GM12873 (cell line): ENCODE data around the gene H3-3A.

ENCODE experiments used
- TF ChIP-seq, protein P1 (sequence below): IDR thresholded peaks from 2 replicates; pipeline ENCODE4 v1.5.1; 2012; ENCODE audit warnings: low read depth, mild to moderate bottlenecking, moderate library complexity, low read length, control low read depth; ENCODE audit not compliant: insufficient read depth; ENCODE audit errors: missing control alignments

Gene H3-3A

DNA sequence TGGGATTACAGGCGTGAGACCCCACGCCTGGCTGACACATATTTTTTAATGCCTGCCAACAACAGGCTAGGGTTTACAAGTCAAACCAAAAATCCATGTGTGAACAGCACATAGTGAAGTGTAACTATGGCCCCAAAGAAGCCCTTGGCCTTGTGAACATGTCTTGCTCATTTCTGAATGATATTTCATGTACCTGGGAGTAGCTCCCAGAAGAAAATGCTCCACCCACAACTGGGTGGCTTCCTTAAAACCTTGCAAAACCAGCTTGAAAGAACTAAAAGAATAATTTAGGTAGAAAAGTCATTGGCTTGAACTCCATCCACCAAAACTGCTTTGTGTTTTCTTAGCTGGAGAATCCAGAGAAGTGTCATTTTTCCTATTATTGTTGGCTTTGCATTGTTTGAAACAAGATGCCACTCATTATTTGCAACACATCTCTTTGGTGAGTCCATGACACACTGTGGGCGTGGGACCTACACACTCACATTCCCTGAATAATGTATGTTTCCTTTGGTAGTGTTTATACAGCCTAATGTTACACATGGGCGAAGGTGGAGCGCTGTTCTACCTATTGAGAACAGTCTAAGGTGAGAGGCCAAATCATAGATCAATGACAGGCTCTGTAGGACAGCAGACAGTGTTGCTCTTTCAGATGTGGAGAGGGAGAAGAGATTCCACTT, 34.8 kb upstream of the H3-3A start:
- TF ChIP-seq, protein P1, sequence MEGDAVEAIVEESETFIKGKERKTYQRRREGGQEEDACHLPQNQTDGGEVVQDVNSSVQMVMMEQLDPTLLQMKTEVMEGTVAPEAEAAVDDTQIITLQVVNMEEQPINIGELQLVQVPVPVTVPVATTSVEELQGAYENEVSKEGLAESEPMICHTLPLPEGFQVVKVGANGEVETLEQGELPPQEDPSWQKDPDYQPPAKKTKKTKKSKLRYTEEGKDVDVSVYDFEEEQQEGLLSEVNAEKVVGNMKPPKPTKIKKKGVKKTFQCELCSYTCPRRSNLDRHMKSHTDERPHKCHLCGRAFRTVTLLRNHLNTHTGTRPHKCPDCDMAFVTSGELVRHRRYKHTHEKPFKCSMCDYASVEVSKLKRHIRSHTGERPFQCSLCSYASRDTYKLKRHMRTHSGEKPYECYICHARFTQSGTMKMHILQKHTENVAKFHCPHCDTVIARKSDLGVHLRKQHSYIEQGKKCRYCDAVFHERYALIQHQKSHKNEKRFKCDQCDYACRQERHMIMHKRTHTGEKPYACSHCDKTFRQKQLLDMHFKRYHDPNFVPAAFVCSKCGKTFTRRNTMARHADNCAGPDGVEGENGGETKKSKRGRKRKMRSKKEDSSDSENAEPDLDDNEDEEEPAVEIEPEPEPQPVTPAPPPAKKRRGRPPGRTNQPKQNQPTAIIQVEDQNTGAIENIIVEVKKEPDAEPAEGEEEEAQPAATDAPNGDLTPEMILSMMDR = no peak

DNA sequence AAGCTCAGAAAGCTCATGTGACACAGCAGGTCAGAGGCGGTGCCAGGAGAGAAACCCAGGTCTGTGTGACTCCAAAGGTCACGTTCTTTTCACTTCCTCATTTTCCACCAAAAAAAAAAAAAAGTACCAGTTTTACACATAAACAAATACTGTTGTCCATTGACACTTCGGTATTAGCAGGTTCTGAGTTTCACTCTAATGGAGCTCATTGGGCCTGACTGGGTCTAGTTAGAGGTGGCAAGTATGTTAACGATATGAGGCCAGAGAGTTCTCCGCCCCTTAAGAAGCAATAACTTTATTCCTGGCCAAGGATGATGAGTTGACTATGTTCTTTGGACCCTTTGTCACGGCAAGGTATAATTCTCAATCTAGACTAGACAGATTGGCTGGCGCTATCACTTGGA, 33.4 kb upstream of the H3-3A start:
- TF ChIP-seq, protein P1 = no peak

DNA sequence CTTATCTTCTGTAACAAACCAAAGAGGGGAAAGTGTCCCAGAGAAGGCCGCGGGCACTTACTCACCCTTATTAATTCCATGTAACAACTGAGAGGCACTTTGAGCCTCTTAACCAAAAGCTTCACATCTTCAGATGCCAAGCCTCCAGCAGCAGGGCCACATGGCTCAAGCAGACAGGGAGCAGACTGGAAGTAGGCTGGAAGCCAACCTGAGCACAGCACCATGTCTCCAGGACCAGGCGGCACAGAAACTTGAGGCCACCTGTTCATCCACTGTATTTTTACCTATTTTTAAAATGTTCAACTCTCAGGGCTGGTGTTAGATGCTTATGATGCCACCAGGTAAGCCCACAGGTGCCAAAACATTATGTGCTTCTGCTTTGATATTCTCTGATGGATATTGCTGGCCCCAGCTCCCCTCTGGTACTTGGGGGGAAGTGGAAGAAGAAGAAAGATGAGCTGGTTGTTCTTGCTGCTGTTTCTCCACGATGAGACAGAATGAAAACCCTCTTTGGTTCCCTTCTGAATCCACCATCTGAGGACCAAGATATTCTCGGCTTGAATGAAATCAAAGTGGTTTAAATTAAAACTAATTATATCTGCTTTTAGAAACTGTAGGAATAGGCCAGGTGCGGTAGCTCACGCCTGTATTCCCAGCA, 32.8 kb upstream of the H3-3A start:
- TF ChIP-seq, protein P1 = no peak

DNA sequence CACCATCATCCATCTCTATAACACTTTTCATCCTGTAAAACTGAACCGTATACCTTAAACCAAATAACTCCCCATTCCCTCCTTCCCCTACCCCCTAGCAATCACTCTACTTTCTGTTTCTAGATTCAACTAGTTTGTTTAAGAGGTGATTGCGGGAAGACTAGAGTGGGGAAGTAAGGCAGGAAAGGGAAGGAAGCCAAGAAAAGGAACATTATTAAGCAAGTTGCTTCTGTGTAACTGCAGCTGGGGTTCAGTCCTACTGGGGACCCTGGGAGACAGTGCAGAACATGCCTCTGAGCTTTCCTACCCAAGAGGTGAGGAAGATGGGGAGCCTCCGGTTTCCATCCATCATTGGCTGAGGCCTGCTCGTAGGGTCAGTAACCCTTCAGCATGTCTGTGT, 28.9 kb upstream of the H3-3A start:
- TF ChIP-seq, protein P1 = no peak

DNA sequence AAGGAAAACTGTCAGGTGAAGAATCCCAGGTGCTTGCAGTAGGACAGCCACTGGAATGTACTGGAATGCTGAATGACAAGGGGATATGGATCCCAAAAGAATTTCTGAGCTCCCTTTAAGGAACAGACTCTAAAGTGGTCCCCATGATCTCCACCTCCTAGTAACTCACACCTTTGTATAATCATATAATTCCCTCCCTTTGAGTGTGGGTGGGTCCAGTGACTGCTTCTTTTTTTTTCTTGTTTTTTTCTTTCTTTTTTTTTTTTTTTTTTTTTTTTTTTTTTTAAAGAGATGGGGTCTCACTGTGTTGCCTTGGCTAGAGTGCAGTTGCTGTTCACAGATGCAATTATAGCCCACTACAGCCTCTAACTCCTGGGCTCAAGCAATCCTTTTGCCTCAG, 28.5 kb upstream of the H3-3A start:
- TF ChIP-seq, protein P1 = no peak

DNA sequence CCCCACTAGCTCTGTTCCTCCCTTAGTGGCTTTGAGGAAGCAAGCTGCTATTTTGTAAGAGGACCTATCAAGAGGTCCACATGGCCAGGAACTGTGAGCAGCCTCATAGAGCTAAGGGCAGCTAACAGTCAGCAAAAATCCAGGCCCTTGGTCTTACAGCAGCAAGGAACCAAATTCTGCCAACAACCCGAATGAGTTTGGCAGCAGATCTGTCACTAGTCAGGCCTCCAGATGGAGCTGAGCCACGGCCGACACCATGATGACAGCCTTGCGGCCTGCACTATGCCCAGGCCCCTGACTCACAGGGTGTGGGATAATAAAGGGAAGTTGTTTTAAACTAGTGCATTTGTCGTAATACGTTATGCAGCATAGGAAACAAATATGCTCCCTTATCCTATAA, 28.0 kb upstream of the H3-3A start:
- TF ChIP-seq, protein P1 = no peak

DNA sequence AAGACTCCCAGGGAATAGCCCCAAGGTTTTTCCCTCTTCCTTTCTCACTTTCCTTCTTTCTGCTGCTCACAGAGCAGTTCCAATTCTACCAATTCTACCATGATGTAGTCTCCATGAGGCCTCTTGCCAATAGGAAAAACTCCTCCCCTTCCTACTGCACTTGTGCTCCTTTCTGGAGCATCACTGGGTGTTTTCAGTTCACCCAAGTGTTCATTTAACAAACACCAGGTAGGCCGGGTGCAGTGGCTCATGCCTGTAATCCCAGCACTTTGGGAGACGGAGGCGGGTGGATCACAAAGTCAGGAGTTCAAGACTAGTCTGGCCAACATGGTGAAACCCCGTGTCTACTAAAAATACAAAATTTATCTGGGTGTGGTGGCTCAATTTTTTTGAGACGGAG, 26.6 kb upstream of the H3-3A start:
- TF ChIP-seq, protein P1 = no peak
